HG03097 (cell line): ENCODE measurements around the gene UQCC3.
"Not testable (repeated sequence)": the region's sequence is repeated elsewhere in the genome, so short reads cannot be mapped to it uniquely, and the experiment has no call there.

Experiments
- ATAC-seq: cut with Tn5 transposase; IDR thresholded peaks from one replicate; pipeline ENCODE4 v1.9.1; 2021; ENCODE audit not compliant: unreplicated experiment, low FRiP score

The UQCC3 gene

DNA sequence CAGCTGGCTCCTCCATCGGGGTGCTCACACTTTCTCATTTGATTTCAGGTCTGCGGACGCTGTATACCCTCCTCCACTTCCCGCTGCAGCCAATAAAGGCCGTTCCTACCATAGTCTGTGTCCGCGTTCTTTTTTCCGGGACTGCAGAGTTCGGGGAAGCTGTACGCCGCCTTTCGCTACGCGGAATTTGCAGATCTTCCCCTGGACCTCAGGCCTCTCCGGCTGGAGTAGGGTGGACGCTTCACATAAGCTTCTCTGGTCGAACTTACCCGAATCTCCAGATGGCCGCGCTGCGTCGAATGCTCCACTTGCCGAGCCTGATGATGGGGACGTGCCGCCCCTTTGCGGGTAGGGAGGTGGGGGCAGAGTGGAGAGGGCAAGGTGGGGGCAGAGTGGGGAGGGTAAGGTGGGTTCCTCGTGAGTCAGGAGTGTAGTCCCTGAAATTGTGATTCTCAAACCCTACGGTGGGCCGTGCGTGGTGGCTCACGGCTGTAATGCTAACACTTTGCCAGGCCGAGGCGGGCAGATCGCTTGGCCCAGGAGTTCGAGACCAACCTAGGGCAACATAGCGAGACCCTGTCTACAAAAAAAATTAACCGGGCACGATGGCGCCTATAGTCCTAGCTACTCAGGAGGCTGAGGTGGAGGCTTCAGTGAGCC is 5.7 kb upstream of the UQCC3 start:
- ATAC-seq: peak; percentile 19

DNA sequence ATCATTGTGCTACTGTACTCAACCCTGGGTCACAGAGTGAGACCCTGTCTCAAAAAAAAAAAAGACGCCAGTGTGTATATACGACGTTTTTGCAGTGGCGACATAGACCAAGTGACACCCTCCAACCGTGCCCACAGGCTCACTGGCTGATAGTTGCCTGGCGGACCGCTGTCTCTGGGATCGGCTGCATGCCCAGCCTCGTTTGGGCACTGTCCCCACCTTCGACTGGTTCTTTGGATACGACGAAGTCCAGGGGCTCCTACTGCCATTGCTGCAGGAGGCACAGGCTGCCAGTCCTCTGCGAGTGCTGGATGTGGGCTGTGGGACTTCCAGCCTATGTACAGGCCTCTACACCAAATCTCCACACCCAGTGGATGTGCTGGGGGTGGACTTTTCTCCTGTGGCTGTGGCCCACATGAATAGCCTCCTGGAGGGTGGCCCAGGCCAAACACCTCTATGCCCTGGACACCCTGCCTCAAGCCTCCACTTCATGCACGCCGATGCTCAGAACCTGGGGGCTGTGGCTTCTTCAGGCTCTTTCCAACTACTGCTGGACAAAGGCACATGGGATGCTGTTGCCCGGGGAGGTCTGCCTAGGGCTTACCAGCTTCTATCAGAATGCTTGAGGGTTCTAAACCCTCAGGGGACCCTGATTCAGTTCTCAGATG is 5.1 kb upstream of the UQCC3 start:
- no peak for ATAC-seq

DNA sequence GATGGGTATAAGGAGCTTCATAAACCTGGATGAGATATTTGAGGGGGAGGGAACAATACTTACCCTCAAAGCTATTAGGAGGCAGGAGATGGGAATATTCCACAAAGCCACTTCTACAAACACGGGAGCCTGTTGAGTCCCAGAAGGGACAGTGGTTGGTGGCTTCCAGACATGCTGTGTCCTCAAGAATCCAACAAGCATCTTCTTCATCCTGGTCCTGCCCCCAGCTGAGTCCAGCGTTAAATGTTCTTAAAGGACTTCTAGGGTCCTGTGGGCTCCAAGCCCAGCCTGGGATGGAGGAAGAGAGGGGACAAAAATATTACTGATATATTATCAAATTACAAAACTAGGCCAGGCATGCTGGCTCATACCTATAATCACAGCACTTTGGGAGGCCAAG is 4.0 kb upstream of the UQCC3 start:
- no peak for ATAC-seq

DNA sequence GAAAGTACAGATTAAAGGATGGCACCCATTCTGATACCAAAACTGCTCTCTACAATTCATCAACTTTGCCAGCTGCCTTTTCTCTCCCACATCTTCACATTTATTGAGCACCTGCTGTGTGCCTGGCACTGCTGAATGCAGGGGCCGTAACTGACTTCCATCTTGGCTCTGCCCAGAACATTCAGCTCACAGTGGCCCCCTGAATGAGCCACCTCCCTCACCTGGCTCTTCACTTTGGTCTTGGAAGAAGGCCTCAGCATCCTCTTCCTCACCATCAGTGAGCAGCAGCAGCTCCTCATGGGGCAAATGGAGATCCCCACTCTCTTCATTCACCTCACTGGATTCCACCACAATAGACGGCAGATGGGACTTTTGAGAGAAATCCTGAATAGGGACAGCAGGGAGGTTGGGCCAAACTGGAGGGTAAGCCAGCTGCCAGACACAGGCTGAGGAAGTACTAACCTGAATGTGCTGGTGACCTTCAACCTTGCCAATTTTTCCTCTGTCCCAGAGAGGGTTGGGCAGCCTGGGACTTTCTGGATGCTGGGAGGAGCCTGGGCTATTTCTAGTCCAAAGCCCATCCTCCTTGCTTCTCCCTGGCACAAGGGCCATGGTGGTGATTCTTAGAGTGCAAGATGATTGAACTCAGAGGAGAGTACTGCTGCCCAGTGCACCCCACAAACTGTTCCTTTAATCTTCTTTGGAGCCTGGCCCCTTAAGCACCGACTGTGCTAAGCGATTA is 1.9 kb upstream of the UQCC3 start:
- no peak for ATAC-seq

DNA sequence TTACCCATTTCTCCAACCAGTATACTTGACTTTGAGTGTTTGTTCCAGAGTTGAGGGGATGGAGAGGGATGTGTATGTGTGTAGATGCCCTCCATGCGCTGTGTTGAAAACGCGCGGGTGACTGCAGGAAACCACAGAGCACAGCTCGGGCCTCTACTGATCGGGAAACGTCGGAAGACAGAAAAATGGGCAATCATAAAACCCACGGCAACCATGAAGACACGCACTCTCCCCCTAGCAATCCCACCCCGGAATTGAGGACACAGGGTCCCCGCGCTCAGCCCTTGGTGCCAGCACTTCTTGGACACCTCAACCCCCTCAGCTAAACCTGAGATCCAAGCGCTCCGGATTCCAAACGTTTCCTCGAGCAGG is 251 bp upstream of the UQCC3 start:
- no peak for ATAC-seq

DNA sequence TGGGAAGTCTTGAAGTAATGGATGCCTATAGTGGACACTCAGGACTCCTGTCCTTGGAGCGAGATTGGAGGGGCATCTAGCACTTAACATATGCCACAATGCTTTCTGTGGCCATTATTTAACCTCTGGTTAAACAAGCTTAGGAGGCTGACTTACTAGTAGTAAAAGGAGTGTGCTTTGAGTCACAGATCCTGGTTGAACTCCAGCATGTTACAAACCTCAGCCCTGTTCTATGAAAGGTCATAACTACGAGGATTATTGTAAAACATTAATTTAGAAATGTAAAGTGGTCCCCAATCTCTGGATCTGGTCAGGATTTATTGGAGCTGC is 1.7 kb downstream of the UQCC3 start:
- no peak for ATAC-seq

DNA sequence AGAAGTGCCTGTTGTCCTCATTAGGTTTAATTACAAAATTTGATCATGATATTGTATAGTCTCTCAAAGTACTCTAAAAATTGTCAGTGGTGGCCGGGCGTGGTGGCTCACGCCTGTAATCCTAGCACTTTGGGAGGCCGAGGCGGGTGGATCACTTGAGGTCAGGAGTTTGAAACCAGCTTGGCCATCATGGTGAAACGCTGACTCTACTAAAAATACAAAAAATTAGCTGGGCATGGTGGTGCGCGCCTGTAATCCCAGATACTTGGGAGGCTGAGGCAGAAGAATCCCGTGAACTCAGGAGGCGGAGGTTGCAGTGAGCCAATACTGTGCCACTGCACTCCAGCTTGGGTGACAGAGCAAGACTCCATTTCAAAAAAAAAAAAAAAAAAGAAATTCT is 3.9 kb downstream of the UQCC3 start:
- not testable (repeated sequence) for ATAC-seq

DNA sequence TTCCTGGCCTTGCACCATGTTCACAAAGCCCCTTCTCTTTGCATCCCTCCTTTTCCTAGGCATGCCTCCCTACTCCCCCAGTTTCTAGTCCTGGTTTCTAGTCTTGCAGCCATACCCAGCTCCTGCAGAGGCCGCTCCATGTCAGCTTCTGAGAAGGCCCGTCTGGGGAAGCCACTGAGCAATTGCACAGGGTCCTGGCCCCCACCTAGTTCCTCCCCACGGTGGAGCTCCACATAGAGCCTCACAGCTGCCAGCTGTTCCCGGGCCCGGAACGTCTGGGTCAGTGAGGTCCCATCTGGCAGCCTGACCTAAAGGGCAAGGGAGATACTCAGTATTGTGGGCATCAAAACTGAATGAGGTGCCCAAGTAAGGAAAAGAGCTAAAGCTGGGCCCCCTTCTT is 5.2 kb downstream of the UQCC3 start:
- ATAC-seq: no peak

DNA sequence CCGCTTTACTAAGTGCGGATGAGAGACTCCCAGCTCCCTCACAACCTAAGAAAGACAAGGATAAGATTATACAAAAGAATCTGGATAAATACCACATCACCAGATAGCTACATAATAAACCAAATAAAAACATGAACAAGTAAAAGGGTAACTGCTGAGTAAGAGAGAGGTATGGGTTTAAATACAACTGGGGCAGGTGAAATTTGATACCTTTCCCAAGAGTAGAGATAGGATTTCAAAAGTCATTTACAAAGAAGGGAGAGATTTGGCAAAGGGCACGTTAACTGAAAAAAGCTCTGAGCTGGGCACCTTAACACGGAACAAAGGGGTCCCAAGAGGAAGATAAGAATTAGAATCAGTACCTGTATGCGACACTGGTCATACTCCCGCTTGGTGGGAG is 5.7 kb downstream of the UQCC3 start:
- no peak for ATAC-seq

DNA sequence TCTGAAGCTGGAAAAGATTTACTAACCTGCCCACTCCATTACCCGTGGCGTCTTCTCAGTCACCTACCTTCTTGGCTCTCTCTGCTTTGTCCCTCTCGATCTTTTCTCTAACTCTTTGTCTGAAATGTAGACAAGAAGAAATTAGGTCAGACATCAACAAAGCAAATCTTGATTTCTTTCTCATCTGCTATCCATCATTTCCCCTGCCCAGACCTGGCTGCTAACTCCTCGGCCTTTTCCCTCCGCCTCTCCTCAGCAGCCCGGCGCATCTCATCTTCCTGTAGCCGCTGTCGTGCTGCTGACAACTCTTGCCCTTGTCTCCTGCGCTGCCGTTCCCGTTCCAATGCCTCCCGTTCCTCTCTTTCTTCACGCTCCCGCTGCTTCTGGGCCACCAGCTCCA is 6.2 kb downstream of the UQCC3 start:
- ATAC-seq: no peak

DNA sequence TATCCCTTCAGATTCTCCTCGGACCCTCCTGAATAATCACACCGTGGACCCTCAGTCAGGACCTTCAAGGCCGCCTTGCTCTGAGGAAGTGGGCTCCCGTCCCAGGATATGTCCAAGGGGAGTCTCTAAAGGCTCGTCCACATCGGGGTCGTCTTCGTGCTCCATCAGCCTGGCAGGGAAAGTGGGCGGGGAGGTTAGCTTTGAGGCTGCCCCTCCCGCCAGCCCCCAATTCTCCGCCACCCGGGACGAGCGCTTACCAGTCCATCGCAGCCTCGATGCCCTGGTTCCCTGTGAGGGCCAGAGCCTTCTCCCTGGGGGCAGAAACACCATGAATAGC is 6.9 kb downstream of the UQCC3 start:
- no peak for ATAC-seq

DNA sequence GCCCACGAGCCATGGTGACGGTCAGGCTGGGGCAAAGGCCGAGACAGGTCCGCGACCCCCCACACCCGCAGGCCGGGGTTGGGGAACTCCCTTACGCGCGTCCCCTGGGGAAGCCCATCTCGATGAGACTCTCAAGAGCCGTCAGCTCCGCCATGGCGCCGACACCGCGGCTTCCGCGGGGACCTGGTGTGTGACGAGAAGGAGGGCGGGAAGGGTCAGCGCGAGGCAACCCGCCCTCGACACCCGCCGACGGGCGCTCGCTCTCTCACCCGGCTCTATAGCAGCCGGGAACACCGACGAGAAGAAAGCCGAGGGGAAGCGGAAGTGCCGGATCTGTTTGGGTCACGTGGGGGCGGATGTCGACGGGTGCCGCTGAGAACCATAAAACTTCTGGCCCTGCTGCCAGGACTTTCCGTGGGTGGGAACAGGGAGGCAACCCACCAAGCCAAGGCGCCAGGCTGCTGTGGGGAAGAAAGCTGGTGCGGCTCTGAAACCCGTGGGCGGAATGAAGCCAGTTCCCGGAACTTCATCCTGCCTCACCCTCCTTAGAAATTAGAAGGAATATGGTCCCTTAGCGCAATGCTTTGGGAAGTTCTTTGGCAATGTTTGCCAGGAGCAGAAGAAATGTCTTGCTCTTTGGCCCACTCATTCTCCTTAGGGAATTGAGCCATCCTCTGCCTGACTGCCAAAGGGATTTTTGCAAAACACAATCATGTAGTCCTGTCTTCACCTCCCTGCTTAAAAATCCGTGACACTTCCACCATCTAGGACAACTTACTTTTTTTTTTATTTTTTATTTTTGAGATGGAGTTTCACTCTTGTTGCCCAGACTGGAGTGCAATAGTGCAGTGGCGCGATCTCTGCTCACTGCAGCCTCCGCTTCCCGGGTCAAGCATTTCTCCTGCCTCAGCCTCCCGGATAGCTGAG is 7.6 kb downstream of the UQCC3 start, which contains the start of gene UBXN1:
Gene UBXN1, minus strand, starts transcription at position 304 of the 927 bp plus-strand sequence. Its CDS starts 150 bp downstream, at position 154.
- ATAC-seq: no peak

DNA sequence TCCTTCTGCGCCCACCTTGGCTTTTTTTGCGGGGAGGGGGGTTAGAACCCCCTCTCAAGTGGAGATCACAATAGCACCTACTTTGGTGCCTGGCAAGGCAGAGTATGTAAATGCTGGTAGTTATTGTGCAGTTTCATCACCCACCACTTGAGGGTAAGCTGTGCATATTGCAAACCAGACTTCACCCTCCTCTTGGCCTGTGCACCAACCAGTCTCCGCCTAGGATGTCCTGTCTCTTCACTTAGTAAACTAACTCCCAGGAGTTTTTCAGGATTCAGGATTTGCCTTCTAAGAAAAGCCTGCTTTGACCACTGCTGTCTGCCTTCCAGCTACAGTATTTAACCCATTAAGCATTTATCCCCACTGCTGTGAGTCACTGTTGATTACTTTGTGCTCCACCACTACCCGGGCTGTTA is 9.4 kb downstream of the UQCC3 start:
- peak; percentile 55 for ATAC-seq

DNA sequence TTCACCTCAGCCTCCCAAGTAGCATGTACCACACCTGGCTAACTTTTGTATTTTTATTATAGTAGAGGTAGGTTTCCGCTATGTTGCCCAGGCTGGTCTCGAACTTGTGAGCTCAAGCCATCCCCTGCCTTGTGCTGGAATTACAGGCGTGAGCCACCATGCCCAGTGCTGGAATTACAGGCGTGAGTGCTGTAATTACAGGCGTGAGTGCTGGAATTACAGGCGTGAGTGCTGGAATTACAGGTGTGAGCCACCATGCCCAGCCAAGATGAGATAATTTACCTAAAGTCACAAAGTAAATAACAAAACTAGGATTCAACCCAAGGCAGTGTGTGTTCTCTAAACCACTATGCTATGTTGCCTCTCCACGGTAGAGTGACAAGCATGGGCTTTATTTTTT is 11.0 kb downstream of the UQCC3 start:
- no peak for ATAC-seq

DNA sequence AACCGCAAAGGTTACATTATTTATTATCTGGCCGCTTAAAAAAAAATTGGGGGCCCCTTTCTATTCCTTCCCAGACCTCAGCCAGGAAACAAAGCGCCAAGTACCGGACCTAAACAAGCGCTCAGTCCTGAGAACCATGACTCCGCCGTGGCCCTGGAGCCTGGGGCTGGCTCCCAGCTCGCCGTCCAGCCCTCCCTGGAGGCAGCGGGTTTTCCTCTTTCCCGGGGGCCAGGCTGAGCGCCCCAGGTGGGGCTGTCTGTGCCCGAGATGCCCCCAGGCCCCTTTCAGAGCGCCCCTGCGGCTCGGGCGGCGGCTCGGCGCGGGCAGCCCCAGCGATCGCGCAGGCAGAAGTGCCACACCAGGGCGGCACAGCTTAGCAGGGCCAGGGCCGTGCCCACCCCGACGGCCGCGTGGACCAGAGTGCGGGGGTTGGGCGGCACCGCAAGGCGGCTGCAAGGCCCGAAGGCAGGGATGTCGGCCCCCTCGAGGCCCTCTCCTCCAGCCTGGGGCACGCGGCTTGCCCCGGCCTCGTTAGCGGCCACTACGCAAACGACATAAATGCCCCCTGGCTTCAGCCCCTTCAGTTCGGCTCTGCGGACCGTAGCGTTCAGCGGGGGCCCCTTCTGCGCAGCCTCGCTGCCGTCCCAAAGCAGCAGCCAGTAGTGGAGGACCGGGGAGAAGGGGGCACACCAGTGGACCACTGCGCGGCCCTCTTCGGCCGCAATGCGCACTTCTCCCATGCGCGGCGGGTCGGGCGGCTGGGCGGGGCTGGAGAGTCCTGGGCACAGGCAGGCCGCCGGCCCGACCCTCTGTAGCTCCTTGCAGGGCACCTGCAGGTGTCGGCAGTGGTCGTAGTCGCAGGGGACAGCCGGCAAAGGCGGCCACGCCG is 16.3 kb downstream of the UQCC3 start:
- no peak for ATAC-seq

DNA sequence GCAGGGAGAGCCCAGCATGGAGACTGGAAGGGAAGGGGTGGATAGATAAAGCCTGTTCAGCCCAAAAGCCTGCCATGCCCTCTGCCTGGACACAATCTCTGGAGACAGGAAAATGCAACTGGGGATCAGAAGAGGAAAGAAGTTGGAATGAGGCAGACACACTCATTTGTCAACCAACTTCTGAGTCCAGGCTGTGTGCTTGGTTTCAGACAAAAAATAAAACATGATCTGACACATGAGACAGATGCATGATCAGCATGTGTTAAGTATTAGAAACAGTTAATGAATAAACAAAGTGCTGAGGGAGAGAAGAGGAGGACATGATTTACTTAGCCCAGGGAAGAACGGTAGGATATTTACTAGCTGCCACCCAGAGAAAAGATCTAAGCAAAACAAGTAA is 17.0 kb downstream of the UQCC3 start:
- no peak for ATAC-seq

DNA sequence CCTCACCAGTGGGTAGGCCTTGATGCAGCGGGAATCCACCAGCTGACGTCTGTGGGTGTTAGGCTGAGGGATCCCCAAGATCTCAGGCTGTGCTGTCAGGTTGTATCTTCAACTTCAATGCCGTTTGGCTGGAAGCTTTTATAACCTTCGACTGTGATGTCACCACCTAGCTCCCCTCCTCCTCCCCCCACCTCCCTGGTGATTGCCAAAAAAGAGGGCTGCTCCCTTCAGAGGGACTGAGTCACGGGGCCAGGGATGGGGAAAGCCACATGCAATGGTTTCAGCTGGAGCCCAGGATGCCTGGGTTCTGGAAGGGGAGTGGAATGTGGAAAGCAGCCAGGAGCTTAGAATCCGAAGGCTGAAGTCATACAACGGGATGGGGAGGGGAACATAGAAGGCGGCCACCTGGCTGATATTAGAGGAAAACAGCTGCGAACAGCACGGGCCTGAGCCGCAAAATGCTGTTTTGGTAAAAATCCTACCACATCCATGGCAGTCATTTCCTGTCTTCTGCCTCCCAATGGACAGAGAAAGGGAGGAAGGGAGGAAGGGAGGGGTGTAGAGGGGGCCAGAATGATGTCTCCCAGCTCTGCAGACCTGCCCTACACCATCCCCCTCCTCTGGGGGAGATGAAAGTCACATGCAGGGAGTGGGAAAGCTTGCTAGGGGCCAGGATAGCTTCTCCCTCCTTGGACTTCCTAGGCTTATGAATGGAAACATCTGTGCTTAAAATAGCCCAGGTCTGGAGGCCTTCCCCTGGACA is 18.1 kb downstream of the UQCC3 start, which contains the start of gene LRRN4CL:
Gene LRRN4CL, minus strand, starts transcription at position 110 of the 763 bp plus-strand sequence. CDS start 1,022 bp downstream, outside the sequence.
- no peak for ATAC-seq

DNA sequence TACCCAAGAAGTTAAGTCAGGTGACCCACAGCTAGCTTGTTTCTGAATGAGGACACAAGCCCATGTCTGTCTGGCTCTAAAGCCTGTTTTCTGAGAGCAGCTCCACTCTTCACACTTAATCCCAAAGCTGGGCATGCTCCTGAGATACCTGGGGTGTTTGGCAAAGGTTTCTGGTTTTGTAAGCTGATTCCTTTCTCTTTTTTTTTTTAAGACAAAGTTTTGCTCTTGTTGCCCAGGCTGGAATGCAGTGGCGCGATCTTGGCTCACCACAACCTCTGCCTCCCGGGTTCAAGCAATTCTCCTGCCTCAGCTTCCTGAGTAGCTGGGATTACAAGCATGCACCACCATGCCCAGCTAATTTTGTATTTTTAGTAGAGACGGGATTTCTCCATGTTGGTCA is 22.2 kb downstream of the UQCC3 start:
- ATAC-seq: not testable (repeated sequence)
